CD4-positive, alpha-beta T cell treated with Interleukin-17A for 4 hours (primary cell): ENCODE data around the gene CCDC88B.
A peak's percentile ranks its signal among the peaks of the same experiment; 100 is the strongest.
"Not testable (repeated sequence)": the region's sequence is repeated elsewhere in the genome, so short reads cannot be mapped to it uniquely, and the experiment has no call there.

Experiments
- DNase-seq: peaks from one replicate; pipeline ENCODE4 v3.0.0-alpha.2; 2020; ENCODE audit warnings: mixed read lengths

The CCDC88B gene

GRCh38 chr11:64305691-64306562 lies 34.1 kb upstream of the CCDC88B start:
- DNase-seq = peak; percentile 81

GRCh38 chr11:64306563-64306875 lies 33.5 kb upstream of the CCDC88B start:
- no peak for DNase-seq

GRCh38 chr11:64306876-64307622 lies 33.0 kb upstream of the CCDC88B start:
- DNase-seq = no peak

GRCh38 chr11:64307795-64308194 lies 32.2 kb upstream of the CCDC88B start:
- DNase-seq = not testable (repeated sequence)

GRCh38 chr11:64312947-64313346 lies 27.1 kb upstream of the CCDC88B start:
- DNase-seq = no peak

GRCh38 chr11:64313491-64314145 lies 26.4 kb upstream of the CCDC88B start:
- DNase-seq = no peak

- no peak for DNase-seq
Measured at GRCh38 chr11:64314146-64314804, 25.7 kb upstream of the CCDC88B start.

- DNase-seq = no peak
Measured at GRCh38 chr11:64314805-64315561, 25.0 kb upstream of the CCDC88B start.

GRCh38 chr11:64315667-64316526 lies 24.1 kb upstream of the CCDC88B start:
- not testable (repeated sequence) for DNase-seq

GRCh38 chr11:64316672-64317324 lies 23.2 kb upstream of the CCDC88B start:
- peak; percentile 40 for DNase-seq

- peak; percentile 96 for DNase-seq
Measured at GRCh38 chr11:64317325-64317960, 22.6 kb upstream of the CCDC88B start, which contains the start of gene TRMT112. TRMT112 (minus strand) TSS chr11:64317559; CDS start chr11:64317526, 33 bp downstream.

GRCh38 chr11:64317961-64318765 lies 21.8 kb upstream of the CCDC88B start, which contains the start of gene PRDX5:
PRDX5 (plus strand) TSS chr11:64318121; CDS start chr11:64318216, 95 bp downstream.
- DNase-seq = peak; percentile 95

- DNase-seq = no peak
Measured at GRCh38 chr11:64318766-64319761, 20.9 kb upstream of the CCDC88B start.

- no peak for DNase-seq
Measured at GRCh38 chr11:64320556-64320955, 19.4 kb upstream of the CCDC88B start.

- DNase-seq = no peak
Measured at GRCh38 chr11:64321026-64321425, 19.0 kb upstream of the CCDC88B start.

- DNase-seq = no peak
Measured at GRCh38 chr11:64321533-64321932, 18.5 kb upstream of the CCDC88B start.

GRCh38 chr11:64322925-64323260 lies 17.1 kb upstream of the CCDC88B start:
- no peak for DNase-seq

GRCh38 chr11:64323373-64323772 lies 16.6 kb upstream of the CCDC88B start:
- no peak for DNase-seq
